Thymus (tissue), 11 donors: ENCODE results near the gene SNX30. TPM values are rescaled to one million over a fixed set of nuclear protein-coding genes. Genes with fewer than 3 reads are reported as not detected.

Experiments
- DNase-seq, 9 donors: peaks; one replicate each; pipeline ENCODE4 v3.0.0-alpha.2; 2013; ENCODE audit warnings: low spot score in 9 of 9, low read depth in 6 of 9, missing footprints in 1 of 9
- H3K27ac ChIP-seq, 2 donors: one replicate each; pipeline ENCODE4 v1.5.1; 2013; ENCODE audit warnings: control low read depth in 1 of 2, low read depth in 1 of 2, low read length in 1 of 2, mild to moderate bottlenecking in 1 of 2, moderate library complexity in 1 of 2
- H3K27me3 ChIP-seq, 2 donors: one replicate each; pipeline ENCODE4 v1.5.1; 2013; ENCODE audit warnings: low read length in 1 of 2; ENCODE audit not compliant: control insufficient read depth in 2 of 2, insufficient read depth in 1 of 2
- H3K36me3 ChIP-seq, 2 donors: one replicate each; pipeline ENCODE4 v1.5.1; 2013; ENCODE audit warnings: low read length in 1 of 2, mild to moderate bottlenecking in 1 of 2, moderate library complexity in 1 of 2; ENCODE audit not compliant: control insufficient read depth in 2 of 2, insufficient read depth in 2 of 2
- H3K4me1 ChIP-seq, 2 donors: one replicate each; pipeline ENCODE4 v1.5.1; 2013; ENCODE audit warnings: low read length in 2 of 2; ENCODE audit not compliant: control insufficient read depth in 2 of 2, insufficient read depth in 2 of 2
- H3K4me3 ChIP-seq, 2 donors: one replicate each; pipeline ENCODE4 v1.5.1; 2013; ENCODE audit warnings: low read length in 2 of 2, control low read depth in 1 of 2, mild to moderate bottlenecking in 1 of 2
- H3K9me3 ChIP-seq, 2 donors: one replicate each; pipeline ENCODE4 v1.5.1; 2013; ENCODE audit warnings: low read length in 1 of 2, mild to moderate bottlenecking in 1 of 2; ENCODE audit not compliant: control insufficient read depth in 2 of 2, insufficient read depth in 1 of 2
- WGBS: extraction: QIAGEN DNeasy Blood & Tissue Kit; methylation state at CpG from one replicate; pipeline ENCODE4 v1.1.7; 2013; 5-methylcytosine and 5-hydroxymethylcytosine counted together
- polyA plus RNA-seq: library from polyadenylated mRNA; stranded (reverse); fragments of 200-250 nt; gene quantifications from one replicate; pipeline ENCODE4 v1.2.3, GENCODE V29; 2013
- total RNA-seq: library from RNA; stranded (reverse); fragments of 120-200 nt; gene quantifications from one replicate; pipeline ENCODE4 v1.2.4, GENCODE V29; 2013
- donor health status: healthy.

SNX30 gene
- total and polyA plus RNA-seq, 2 donors = 4.2 to 4.8 TPM

GRCh38 chr9:112794731-112795130, 44.2 kb downstream of the SNX30 start:
- no peaks in the 10 kb centered on the region for H3K36me3 ChIP-seq
- no peak for DNase-seq
- H3K4me1 ChIP-seq = no peaks in the 10 kb centered on the region
- H3K27ac ChIP-seq = no peak overlapping the region
- H3K27me3 ChIP-seq = no peaks in the 10 kb centered on the region
- no peak overlapping the region for H3K4me3 ChIP-seq
- no peaks in the 10 kb centered on the region for H3K9me3 ChIP-seq

- WGBS = 82% methylated on average over 4 of the region's 4 CpGs
- H3K36me3 ChIP-seq = no peaks in the 10 kb centered on the region
- DNase-seq = no peak
- H3K9me3 ChIP-seq = no peaks in the 10 kb centered on the region
- no peaks in the 10 kb centered on the region for H3K27me3 ChIP-seq
- no peak overlapping the region for H3K27ac ChIP-seq
- H3K4me1 ChIP-seq = no peaks in the 10 kb centered on the region
- no peak overlapping the region for H3K4me3 ChIP-seq
These were observed 45.4 kb downstream of the SNX30 start for GRCh38 chr9:112795921-112796320.

- 97% methylated on average over 8 of the region's 8 CpGs for WGBS
- DNase-seq = no peak
- no peaks in the 10 kb centered on the region for H3K9me3 ChIP-seq
- no peaks in the 10 kb centered on the region for H3K4me1 ChIP-seq
- H3K4me3 ChIP-seq = no peak overlapping the region
- no peaks in the 10 kb centered on the region for H3K36me3 ChIP-seq
- H3K27ac ChIP-seq = no peak overlapping the region
- H3K27me3 ChIP-seq = no peaks in the 10 kb centered on the region
These were observed 45.9 kb downstream of the SNX30 start for GRCh38 chr9:112796485-112796884.

- H3K27ac ChIP-seq = no peak overlapping the region
- no peaks in the 10 kb centered on the region for H3K27me3 ChIP-seq
- DNase-seq = peak in 1 of 9 donors; percentile 16
- WGBS = 89% methylated on average over 7 of the region's 7 CpGs
- no peaks in the 10 kb centered on the region for H3K4me1 ChIP-seq
- H3K4me3 ChIP-seq = no peak overlapping the region
- no peaks in the 10 kb centered on the region for H3K36me3 ChIP-seq
- H3K9me3 ChIP-seq = no peaks in the 10 kb centered on the region
These were observed 58.8 kb downstream of the SNX30 start for GRCh38 chr9:112809351-112809848.

- Histone ChIP-seq H3K9me3 (no peaks in the 10 kb centered on the region), H3K27ac (no peak overlapping the region), H3K4me3 (no peak overlapping the region), H3K4me1 (no peaks in the 10 kb centered on the region), H3K36me3 (no peaks in the 10 kb centered on the region), H3K27me3 (no peaks in the 10 kb centered on the region)
- no peak for DNase-seq
- 73% methylated on average over 6 of the region's 6 CpGs for WGBS
These were observed 59.3 kb downstream of the SNX30 start for GRCh38 chr9:112809906-112810305.

- H3K27ac ChIP-seq = no peak overlapping the region
- no peaks in the 10 kb centered on the region for H3K36me3 ChIP-seq
- DNase-seq = no peak
- no peaks in the 10 kb centered on the region for H3K4me1 ChIP-seq
- 96% methylated on average over 17 of the region's 17 CpGs for WGBS
- no peaks in the 10 kb centered on the region for H3K9me3 ChIP-seq
- no peak overlapping the region for H3K4me3 ChIP-seq
- H3K27me3 ChIP-seq = no peaks in the 10 kb centered on the region
These were observed 60.3 kb downstream of the SNX30 start for GRCh38 chr9:112810696-112811490.

GRCh38 chr9:112811518-112811917, 61.0 kb downstream of the SNX30 start:
- H3K27ac ChIP-seq = no peak overlapping the region
- H3K4me1 ChIP-seq = no peaks in the 10 kb centered on the region
- H3K27me3 ChIP-seq = no peaks in the 10 kb centered on the region
- WGBS = 97% methylated on average over 6 of the region's 6 CpGs
- H3K36me3 ChIP-seq = no peaks in the 10 kb centered on the region
- no peaks in the 10 kb centered on the region for H3K9me3 ChIP-seq
- no peak overlapping the region for H3K4me3 ChIP-seq
- DNase-seq = no peak

- no peaks in the 10 kb centered on the region for H3K4me1 ChIP-seq
- WGBS = 91% methylated on average over 8 of the region's 8 CpGs
- H3K9me3 ChIP-seq = no peaks in the 10 kb centered on the region
- no peak overlapping the region for H3K4me3 ChIP-seq
- no peak overlapping the region for H3K27ac ChIP-seq
- H3K36me3 ChIP-seq = no peaks in the 10 kb centered on the region
- no peaks in the 10 kb centered on the region for H3K27me3 ChIP-seq
- DNase-seq = no peak
These were observed 65.3 kb downstream of the SNX30 start for GRCh38 chr9:112815868-112816267.

- H3K27me3 ChIP-seq = no peaks in the 10 kb centered on the region
- no peaks in the 10 kb centered on the region for H3K4me1 ChIP-seq
- H3K36me3 ChIP-seq = no peaks in the 10 kb centered on the region
- no peaks in the 10 kb centered on the region for H3K9me3 ChIP-seq
- no peak for DNase-seq
- H3K4me3 ChIP-seq = no peak overlapping the region
- WGBS = 96% methylated on average over 5 of the region's 5 CpGs
- no peak overlapping the region for H3K27ac ChIP-seq
These were observed 67.3 kb downstream of the SNX30 start for GRCh38 chr9:112817860-112818203.
